ENCODE data around the gene ZFX. TPM values are rescaled to one million over a fixed set of nuclear protein-coding genes. Genes with fewer than 3 reads are reported as not detected.

ZFX gene
- total RNA-seq, 1 experiment from 2014 or later: 66.8 TPM

- Histone ChIP-seq H3T11ph (ENCODE audit: low read length) (no peak overlapping the region), H3K79me2 (ENCODE audit: insufficient read depth, low read length) (no peaks in the 10 kb centered on the region), H3K23ac (ENCODE audit: insufficient read length, low read depth, low read length) (no peak overlapping the region), H3K27ac (ENCODE audit: insufficient read length, low read depth, low read length) (no peak overlapping the region), H3K4me2 (ENCODE audit: insufficient read depth, insufficient read length, low read length) (no peak overlapping the region), H3K9me3 (ENCODE audit: control insufficient read depth, low read depth, low read length) (no peaks in the 10 kb centered on the region), H3K4ac (ENCODE audit: low read depth, low read length) (no peak overlapping the region), H3K79me1 (ENCODE audit: insufficient read depth, low read depth, low read length, poor library complexity, severe bottlenecking) (no peaks in the 10 kb centered on the region), H3K56ac (ENCODE audit: insufficient read length, low read depth, low read length) (no peak overlapping the region), H3K27me3 (ENCODE audit: insufficient read depth, low read length) (no peaks in the 10 kb centered on the region), H2BK15ac (ENCODE audit: low read depth, low read length) (no peak overlapping the region), H2BK12ac (ENCODE audit: insufficient read length, low read depth, low read length) (no peak overlapping the region), H2BK5ac (ENCODE audit: insufficient read length, low read length) (no peak overlapping the region), H3K23me2 (ENCODE audit: insufficient read length, low read depth, low read length, poor library complexity, severe bottlenecking) (no peaks in the 10 kb centered on the region), H2BK120ac (ENCODE audit: low read depth, low read length, poor library complexity, severe bottlenecking) (no peak overlapping the region), H4K91ac (ENCODE audit: insufficient read length, low read depth, low read length) (no peak overlapping the region), H4K5ac (ENCODE audit: insufficient read length, low read depth, low read length) (no peak overlapping the region), H4K20me1 (ENCODE audit: control insufficient read depth, insufficient read depth, insufficient read length) (no peaks in the 10 kb centered on the region), H2AFZ (ENCODE audit: low read length) (no peak overlapping the region), H4K8ac (replicated peaks; ENCODE audit: insufficient read length, low read depth, low read length) (no peak overlapping the region), H3K9ac (ENCODE audit: extremely low read depth, insufficient read length, low read length) (no peak overlapping the region), H2BK20ac (ENCODE audit: low read depth, low read length, poor library complexity, severe bottlenecking) (no peak overlapping the region), H3K18ac (ENCODE audit: insufficient read length, low read depth, low read length) (no peak overlapping the region), H3K14ac (ENCODE audit: insufficient read depth, low read length) (no peak overlapping the region), H3K4me1 (ENCODE audit: insufficient read depth, low read length) (no peaks in the 10 kb centered on the region), H2AK5ac (ENCODE audit: insufficient read length, low read length) (no peak overlapping the region)
- Mint-ChIP-seq H3K4me3 (no peak overlapping the region), H3K4me1 (no peaks in the 10 kb centered on the region), H3K36me3 (ENCODE audit: insufficient read depth in 1 of 3, low read depth in 3 of 3) (peaks cover 2 to 10% (median 4%) of the 10 kb centered on the region in 3 experiments; a peak in 5 of 7 replicates), H3K27me3 (ENCODE audit: low read depth) (peaks cover 1% of the 10 kb centered on the region; the same call in 1 of the 2 replicates), H3K27ac (no peak overlapping the region), H3K9me3 (peaks cover 14 to 19% of the 10 kb centered on the region in 2 experiments)
- no peak for DNase-seq
- no peak for TF ChIP-seq CTCF (conservative IDR thresholded peaks at IDR 0.05)
- WGBS (ENCODE audit: extremely low coverage, insufficient read length, low lambda C conversion rate): no CpG with 5 or more reads among the region's 5 CpGs
These were observed 79.1 kb downstream of the ZFX start for GRCh38 chrX:24228596-24228995.
